GM15510 (cell line): ENCODE results near the gene SCAMP3.
A peak's percentile ranks its signal among the peaks of the same experiment; 100 is the strongest.

Experiments used
- POLR2A ChIP-seq: IDR thresholded peaks from 3 replicates; pipeline ENCODE4 v1.6.1; 2011; ENCODE audit warnings: borderline replicate concordance; ENCODE audit not compliant: insufficient read length; ENCODE audit errors: extremely low read depth

The SCAMP3 gene

DNA sequence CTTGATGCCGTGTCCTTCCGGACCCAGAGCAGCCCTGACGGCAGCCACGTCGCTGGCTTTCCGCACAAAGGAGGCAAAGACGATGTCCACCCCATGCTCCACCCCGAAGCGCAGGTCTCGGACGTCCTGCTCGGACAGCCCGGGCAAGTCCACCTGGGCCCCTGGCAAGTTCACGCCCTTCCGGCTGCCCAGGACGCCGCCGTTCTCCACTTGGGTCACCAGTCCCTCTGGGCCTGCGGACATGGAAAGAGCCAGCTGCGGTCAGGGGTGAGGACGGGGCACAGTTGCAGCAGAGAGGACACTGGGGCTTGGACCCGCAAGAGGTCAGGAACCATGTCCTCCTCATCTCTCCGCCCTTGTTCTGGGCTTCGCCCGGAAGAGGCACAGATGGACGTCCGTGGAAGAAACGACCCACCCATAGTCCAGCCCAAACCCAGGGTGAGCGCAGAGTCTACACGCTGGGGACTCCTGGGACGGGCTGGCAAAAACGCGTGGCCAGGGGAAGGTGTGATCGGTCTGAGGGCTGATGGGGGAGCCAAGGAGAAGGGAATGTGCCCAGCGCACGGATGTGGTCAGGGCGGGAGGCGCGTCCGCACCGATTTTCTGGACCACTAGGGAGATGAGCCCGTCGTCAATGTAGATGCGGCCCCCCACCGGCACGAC, 32.5 kb upstream of the SCAMP3 start:
- TF ChIP-seq POLR2A = no peak

DNA sequence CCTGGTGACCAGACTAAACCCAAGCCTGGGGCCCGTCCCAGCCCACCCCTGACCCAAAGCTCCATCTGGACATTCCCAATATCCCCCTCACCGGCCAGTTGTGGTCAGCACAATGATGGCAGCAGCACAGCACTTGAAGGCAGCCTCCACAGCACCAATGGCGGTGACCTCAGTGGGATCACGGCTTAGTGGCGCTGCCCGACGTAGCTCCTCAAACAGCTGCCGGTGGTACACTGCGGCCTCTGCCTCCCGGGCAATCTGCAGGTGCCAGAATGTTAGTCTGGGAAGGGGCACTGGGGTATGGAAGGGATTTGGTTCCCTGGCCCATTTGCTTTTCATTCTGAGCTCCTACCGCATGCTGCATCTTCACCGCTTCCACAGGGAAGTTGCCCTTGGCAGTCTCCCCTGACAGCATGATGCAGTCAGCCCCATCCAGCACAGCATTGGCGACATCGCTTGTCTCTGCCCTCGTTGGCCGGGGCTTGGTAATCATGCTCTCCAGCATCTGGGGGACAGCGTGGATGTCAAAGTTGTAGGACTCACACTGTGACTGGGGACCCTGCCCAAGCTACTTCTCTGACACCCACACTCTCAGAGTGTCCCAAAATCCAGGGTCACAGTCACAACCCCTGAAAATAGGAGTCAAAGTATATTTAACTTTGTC, 31.1 kb upstream of the SCAMP3 start:
- TF ChIP-seq POLR2A = no peak

DNA sequence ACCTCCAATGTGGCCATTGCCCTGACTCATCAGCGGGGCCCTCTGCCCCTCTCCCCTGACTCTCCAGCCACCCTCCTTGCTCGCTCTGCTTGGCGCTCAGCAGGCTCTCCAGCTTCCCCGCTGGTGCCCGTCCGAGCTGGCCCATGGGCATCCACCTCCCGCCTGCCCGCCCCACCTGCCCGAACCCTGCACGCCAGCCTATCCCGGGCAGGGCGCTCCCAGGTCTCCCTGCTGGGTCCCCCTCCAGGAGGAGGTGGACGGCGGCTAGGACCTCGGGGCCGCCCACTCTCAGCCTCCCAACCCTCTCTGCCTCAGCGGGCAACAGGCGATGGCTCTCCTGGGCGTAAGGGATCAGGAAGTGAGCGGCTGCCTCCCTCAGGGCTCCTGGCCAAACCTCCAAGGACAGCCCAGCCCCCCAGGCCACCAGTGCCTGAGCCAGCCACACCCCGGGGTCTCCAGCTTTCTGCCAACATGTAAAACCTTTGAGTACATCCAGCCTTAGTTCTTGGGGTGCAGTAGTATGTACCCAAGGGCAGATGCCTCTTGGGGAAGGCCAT, 25.9 kb upstream of the SCAMP3 start:
- no peak for TF ChIP-seq POLR2A

- TF ChIP-seq POLR2A = no peak
Measured at GRCh38 chr1:155286544-155286943, 24.4 kb upstream of the SCAMP3 start.

DNA sequence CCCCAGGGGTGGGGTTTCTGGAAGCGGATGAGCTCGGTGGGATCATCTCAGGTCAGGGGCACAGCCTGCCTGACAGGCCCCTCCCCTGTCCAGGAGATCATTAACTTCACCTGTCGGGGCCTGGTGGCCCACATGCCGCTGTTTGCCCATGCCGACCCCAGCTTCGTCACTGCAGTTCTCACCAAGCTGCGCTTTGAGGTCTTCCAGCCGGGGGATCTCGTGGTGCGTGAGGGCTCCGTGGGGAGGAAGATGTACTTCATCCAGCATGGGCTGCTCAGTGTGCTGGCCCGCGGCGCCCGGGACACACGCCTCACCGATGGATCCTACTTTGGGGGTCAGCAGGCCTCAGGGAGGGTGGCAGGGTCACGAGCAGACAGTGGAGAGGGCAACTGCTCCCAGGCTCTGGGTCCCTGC, 23.5 kb upstream of the SCAMP3 start:
- TF ChIP-seq POLR2A = no peak

DNA sequence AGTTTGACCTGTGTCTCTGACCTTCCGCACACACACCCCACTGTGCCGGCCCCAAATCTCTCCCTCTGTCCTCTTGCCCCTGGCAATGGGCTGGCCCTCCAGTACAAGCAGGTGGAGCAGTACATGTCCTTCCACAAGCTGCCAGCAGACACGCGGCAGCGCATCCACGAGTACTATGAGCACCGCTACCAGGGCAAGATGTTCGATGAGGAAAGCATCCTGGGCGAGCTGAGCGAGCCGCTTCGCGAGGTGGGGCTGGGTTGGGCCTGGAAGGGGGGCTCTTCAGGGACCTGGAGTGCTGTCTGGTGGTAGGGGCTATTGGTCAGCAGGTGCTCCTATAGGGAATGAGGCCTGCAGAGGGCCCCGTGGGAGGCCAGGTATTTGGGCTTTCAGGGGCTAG, 22.9 kb upstream of the SCAMP3 start:
- TF ChIP-seq POLR2A = no peak

GRCh38 chr1:155284476-155284875, 22.3 kb upstream of the SCAMP3 start:
- no peak for TF ChIP-seq POLR2A

GRCh38 chr1:155282488-155283091, 20.4 kb upstream of the SCAMP3 start:
- TF ChIP-seq POLR2A = no peak

DNA sequence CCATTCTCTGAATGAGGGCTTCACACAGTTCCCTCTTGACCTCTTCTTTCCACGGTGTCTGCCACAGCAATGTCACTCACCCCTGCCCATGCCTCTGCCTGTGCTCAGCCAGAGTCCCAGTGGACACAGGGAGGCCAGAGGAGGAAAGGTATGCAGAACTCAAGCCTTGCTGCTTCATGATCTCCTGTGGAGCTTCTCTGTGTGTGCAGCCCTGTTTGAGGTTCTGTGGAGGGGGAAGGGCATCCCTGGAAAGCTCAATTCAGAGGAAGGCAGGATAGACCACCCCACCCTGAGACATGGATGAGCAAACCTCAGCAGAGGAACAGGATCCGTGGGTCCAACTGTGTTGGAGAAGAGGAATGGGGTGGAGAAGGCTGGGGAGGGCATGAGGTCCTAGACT, 17.1 kb upstream of the SCAMP3 start:
- TF ChIP-seq POLR2A = no peak

- no peak for TF ChIP-seq POLR2A
Measured at GRCh38 chr1:155278689-155279160, 16.6 kb upstream of the SCAMP3 start.

- no peak for TF ChIP-seq POLR2A
Measured at GRCh38 chr1:155277902-155278688, 15.9 kb upstream of the SCAMP3 start.

DNA sequence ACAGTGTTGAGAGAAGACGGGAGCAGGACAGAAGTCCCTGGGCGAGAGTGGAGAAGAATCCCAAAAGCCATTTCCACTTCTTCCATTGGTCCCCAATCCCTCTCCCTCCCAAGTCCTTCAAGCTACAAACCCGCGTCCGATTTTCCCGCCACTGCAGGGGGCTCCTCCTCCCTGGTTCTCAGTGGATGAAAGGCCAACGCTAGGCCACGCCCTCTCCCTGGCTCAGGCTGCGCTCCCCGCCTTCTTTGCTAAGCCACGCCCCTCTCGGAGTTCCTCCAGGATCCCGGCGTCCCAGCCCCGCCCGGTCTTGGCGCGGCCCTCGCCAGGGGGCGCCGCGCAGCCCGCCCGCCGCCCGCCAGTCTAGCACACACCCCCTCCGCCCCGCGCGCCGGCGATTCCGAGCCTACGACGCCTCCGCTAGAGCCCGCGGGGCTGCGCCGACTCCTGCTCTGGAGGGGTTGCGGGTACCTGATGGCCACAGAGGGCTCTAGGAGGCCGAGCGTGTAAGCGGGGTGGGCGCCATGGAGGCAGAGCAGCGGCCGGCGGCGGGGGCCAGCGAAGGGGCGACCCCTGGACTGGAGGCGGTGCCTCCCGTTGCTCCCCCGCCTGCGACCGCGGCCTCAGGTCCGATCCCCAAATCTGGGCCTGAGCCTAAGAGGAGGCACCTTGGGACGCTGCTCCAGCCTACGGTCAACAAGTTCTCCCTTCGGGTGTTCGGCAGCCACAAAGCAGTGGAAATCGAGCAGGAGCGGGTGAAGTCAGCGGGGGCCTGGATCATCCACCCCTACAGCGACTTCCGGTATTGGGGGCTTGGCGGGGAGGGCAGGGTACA, 15.1 kb upstream of the SCAMP3 start, which contains the start of gene HCN3:
HCN3 (plus strand) TSS at position 394 of the 832 bp plus-strand sequence; CDS start at position 522, 128 bp downstream.
- no peak for TF ChIP-seq POLR2A

GRCh38 chr1:155273343-155274245, 11.4 kb upstream of the SCAMP3 start, which contains the start of gene CLK2:
TSS of gene CLK2 (minus strand) at chr1:155273504. CDS start at chr1:155270977, 2,527 bp downstream.
- TF ChIP-seq POLR2A = peak; percentile 94
